ENCODE measurements around the gene MANSC1. TPM values are rescaled to one million over a fixed set of nuclear protein-coding genes. Genes with fewer than 3 reads are reported as not detected.
A peak's percentile ranks its signal among the peaks of the same experiment; 100 is the strongest.
"Not testable (repeated sequence)": the region's sequence is repeated elsewhere in the genome, so short reads cannot be mapped to it uniquely, and the experiment has no call there.

MANSC1 gene
- total RNA-seq, 1 donor from 2014 or later, result 47.8 TPM

DNA sequence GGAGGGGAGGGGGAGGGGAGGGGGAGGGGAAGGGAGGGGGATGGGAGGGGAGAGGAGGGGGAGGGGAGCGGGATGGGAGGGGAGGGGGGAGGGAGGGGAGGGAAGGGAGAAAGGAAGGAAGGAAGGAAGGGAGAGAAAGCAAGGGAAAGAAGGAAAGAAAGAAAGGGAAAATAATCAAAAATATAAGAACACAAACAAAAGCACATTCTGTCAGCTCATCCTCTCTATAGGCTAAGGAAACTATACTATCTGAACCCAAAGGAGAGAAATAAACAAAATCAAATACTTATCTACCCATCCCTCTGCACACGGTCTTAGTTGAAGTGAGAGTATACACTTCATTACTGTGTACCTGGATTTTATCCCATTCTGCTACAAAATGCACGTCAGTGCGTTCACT, 26.9 kb downstream of the MANSC1 start:
- ATAC-seq, result no peak

GRCh38 chr12:12319451-12320183, 30.4 kb downstream of the MANSC1 start:
- no peak for ATAC-seq

GRCh38 chr12:12315838-12316237, 34.2 kb downstream of the MANSC1 start:
- ATAC-seq, result no peak

GRCh38 chr12:12310695-12311094, 39.3 kb downstream of the MANSC1 start:
- ATAC-seq, result not testable (repeated sequence)

DNA sequence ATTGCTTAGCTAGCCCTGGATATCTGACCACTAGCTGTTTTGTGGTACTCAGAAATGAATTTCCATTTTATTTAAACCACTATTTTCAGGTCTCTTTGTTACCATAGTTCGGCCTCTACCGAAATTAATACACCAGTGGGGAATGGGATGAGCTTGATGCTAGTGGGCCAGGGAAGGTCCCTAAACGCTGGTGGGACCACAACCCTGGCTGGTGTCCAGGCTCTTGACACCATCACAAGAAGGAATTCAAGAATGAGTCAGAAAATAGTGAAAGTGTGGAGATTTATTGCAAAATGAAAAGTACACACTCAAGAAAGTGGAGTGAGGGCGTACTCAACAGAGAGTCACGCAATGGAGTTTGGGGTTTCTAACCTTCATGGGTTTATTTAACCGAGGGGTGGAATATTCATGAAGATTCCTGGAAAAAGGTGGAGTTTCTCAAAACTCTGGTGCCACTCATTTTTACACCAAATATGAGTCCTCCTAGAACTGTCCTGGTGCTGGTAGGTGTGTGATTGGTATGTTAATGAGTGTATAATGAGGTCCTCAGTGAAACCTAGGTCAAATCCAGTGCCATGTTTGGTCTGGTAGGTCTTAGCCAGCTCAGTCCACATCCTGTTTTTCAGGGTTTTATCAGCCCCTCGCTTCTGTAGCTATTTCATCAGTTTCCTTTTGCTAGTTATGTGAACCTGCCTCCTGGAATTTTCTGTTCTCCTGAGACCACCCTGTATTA, 44.3 kb downstream of the MANSC1 start:
- no peak for ATAC-seq

GRCh38 chr12:12302976-12303375, 47.1 kb downstream of the MANSC1 start:
- ATAC-seq, result no peak

- ATAC-seq, result no peak
Observed at GRCh38 chr12:12301122-12301521, 48.9 kb downstream of the MANSC1 start.

DNA sequence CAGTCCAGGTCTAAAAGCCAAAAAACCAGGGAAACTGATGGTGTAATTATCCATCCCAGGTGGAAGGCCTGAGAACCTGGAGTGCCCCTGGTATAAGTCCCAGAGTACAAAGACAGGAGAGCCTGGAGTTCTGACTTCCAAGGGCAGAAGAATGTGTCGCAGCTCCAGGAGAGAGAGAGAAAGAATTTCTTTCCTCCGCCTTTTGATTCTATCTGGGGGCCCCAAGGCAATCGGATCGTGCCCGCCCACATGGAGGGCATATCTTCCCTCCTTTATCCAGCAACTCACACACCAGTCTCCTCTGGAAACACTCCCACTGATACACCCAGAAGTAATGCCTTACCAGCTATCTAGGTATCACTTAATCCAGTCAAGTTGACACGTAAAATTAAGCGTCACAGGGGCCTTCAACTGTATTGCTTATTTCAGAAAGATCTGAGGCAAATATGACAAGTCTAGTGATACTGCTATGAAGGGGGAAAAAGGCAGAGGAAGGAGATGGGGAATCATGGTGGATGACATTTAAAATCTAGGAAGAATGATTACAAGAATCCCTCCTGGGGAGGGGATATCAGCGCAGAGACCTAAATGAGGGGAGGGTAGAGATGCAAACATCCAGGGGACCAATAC, 52.7 kb downstream of the MANSC1 start:
- ATAC-seq, result no peak

- no peak for ATAC-seq
Observed at GRCh38 chr12:12294215-12295005, 55.6 kb downstream of the MANSC1 start.

DNA sequence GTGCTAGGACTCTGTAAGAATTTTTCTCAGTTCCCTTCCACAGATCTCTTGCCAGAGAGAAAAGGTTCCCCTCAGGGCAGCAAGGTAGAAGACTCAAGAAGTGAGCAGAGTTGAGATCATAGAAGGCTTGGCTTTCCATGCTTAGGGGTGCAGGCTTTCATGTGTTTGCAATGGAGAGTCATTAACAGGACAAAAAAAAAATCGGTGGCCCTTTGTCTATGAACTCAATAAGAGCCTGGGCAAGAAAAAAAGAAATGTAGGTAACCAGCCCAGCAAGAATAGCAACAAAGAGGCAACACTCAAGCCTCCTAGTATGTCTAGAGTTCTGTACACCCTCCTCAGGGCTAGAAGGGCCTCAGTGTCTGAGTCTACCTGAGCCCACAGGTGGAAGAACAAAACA, 59.8 kb downstream of the MANSC1 start:
- peak; percentile 41 for ATAC-seq

GRCh38 chr12:12286441-12286840, 63.6 kb downstream of the MANSC1 start:
- ATAC-seq, result no peak

DNA sequence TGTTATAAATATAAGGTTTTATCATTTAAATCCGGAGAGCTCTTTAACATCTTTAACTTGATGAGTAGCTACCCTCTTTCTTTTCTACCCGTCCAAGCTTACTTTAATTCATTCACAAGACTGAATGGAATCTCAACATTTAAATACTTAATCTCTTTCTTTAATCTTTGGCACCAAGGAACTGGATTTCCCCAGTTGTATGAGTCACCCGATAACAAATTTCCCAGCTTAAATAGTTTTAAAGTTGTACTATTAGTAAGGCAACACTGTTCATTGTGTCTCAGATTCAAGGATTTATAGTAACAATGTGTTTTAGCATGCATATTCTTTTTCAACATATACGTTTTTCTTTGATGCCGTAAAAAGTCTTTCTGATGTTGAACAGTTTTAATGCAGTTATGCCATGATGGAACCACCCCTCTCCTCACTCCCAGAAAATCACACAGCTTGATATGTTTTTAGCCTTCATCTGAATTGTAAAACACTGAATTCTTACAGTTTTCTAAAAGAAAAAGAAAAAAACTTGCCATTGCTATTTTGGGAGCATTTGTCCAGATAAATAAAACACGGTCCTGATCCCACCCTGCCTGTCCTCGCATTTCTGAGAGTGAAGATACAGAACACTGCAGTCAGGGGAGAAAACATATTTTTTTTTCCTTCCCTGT, 67.1 kb downstream of the MANSC1 start:
- ATAC-seq, result peak; percentile 41

DNA sequence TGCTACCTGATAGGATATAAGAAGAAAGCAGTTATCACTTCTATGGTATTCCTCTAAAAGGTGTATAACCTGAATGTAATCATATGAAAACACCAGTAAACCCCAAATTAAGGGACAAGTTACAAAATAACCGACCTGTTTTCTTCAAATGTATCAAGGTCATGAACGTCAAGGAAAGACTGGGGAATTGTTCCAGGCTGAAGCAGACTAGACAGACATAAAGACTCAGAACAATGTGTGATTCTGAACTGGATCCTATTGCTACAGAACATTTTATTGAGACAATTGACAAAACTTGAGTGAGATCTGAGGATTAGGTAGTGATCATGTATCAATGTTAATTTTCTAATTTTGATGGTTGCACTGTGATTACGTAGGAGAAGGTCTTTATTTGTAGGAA, 67.8 kb downstream of the MANSC1 start:
- no peak for ATAC-seq

DNA sequence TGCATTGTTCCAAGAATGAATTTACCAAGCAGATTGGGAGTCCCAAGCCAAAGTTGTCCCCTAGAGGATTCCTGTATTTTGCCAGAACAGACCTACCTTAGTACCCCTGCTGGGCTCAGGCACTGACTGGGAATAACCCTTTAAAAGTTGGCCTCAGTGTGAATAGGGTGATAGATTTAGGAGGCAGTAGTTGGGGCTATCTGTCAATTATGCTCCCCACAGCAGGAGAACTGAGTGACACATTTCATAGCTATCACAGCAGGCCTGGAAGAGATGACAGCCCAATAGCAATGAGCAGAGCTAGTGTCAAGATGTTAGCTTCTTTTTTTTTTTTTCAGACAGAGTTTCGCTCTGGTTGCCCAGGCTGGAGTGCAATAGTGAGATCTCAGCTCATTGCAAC, 68.9 kb downstream of the MANSC1 start:
- ATAC-seq, result no peak

- ATAC-seq, result no peak
Observed at GRCh38 chr12:12278899-12279298, 71.1 kb downstream of the MANSC1 start.

Other genes starting within 250 kb of the MANSC1 start
- gene LRP6, start 83.2 kb downstream of the MANSC1 start, total RNA-seq, result 12.9 TPM
- 17.9 TPM for gene BORCS5, start 6.8 kb upstream of the MANSC1 start, total RNA-seq
- gene DUSP16, start 212.6 kb upstream of the MANSC1 start, total RNA-seq, result 22.3 TPM

Data from esophagus mucosa (tissue), 1 donor.